Stomach (tissue), 9 donors: ENCODE results near the gene ITK. TPM values are rescaled to one million over a fixed set of nuclear protein-coding genes. Genes with fewer than 3 reads are reported as not detected.

Experiments
- DNase-seq, 2 donors: peaks; one replicate each; pipeline versions ENCODE4 v3.0.0 to v3.0.0-alpha.2; 2013 to 2019
- H3K27ac ChIP-seq, 5 donors: fragments of 200-600 bp in 4 of 5; sonication (generic) in 4 of 5; one replicate each; pipeline ENCODE4 v1.5.1; 2013 to 2019; ENCODE audit warnings: mild to moderate bottlenecking in 1 of 5, moderate library complexity in 1 of 5
- H3K27me3 ChIP-seq, 3 donors: fragments of 200-600 bp; sonication (generic); one replicate each; pipeline ENCODE4 v1.5.1; 2017 to 2019; ENCODE audit warnings: mixed run types in 1 of 3
- H3K36me3 ChIP-seq, 4 donors: fragments of 200-600 bp; sonication (generic); 1 replicate in 3 of 4; 2 replicates in 1 of 4; pipeline ENCODE4 v1.5.1; 2016 to 2019
- H3K4me1 ChIP-seq, 4 donors: fragments of 200-600 bp; sonication (generic); one replicate each; pipeline ENCODE4 v1.5.1; 2016 to 2019
- H3K4me3 ChIP-seq, 4 donors: fragments of 200-600 bp; sonication (generic) in 3 of 4; one replicate each; pipeline ENCODE4 v1.5.1; 2016 to 2019; ENCODE audit warnings: mild to moderate bottlenecking in 1 of 4
- H3K9me3 ChIP-seq, 4 donors: fragments of 200-600 bp; sonication (generic); one replicate each; pipeline ENCODE4 v1.5.1; 2016 to 2019
- EP300 ChIP-seq: sonication (generic); formaldehyde crosslinking; IDR thresholded peaks from one replicate; pipeline ENCODE4 v1.6.1; 2017; ENCODE audit warnings: antibody characterized with exemption
- POLR2A ChIP-seq, 4 donors: fragments of 450-650 bp; IDR thresholded peaks; one replicate each; pipeline ENCODE4 v1.6.1; 2016; ENCODE audit warnings: antibody characterized with exemption in 4 of 4, control low read depth in 2 of 4, mild to moderate bottlenecking in 1 of 4, moderate library complexity in 1 of 4
- POLR2AphosphoS5 ChIP-seq, 3 donors: sonication (generic); formaldehyde crosslinking; IDR thresholded peaks; one replicate each; pipeline ENCODE4 v1.6.1; 2016; ENCODE audit warnings: antibody characterized with exemption in 3 of 3
- WGBS, 5 donors: extraction: QIAGEN DNeasy Blood & Tissue Kit in 3 of 5; methylation state at CpG; one replicate each; pipeline versions ENCODE4 v1.1.5 to v1.1.7; 2013 to 2018; 5-methylcytosine and 5-hydroxymethylcytosine counted together
- intact Hi-C: fragments of 100-400 bp; cut with DNase I; formaldehyde crosslinking; loops from one replicate; pipeline ENCODE4 v1.15.1; 2023; ENCODE audit warnings: low total_unique reads
- polyA plus RNA-seq, 3 donors: library from polyadenylated mRNA; stranded (reverse); fragments of 200-250 nt; gene quantifications; one replicate each; pipeline ENCODE4 v1.2.3, GENCODE V29; 2013
- total RNA-seq, 5 donors: library from RNA; depleted of rRNA; stranded (reverse); fragments of >200 nt; gene quantifications; one replicate each; pipeline versions ENCODE4 v1.1.0 to v1.2.3, GENCODE V29; 2014 to 2016
- TF ChIP-seq, protein P1 (sequence below), 7 experiments: fragments of 450-650 bp in 4 of 7; fragments of 200-600 bp in 3 of 7; sonication (generic) in 3 of 7; IDR thresholded peaks; one replicate each; pipeline ENCODE4 v1.5.1; 2016 to 2019; ENCODE audit warnings: antibody characterized with exemption in 7 of 7, control low read depth in 2 of 7, mild to moderate bottlenecking in 1 of 7
- donor health status: healthy with polysubstance abuse.
- donor health status: Bipolar disorder and iron deficiency.
- donor health status: healthy.

Gene ITK
- total and polyA plus RNA-seq, 8 donors, result 0.58 to 9.9 (median 2.3) TPM; not detected in 1

GRCh38 chr5:157155297-157155696 is 25.3 kb upstream of the ITK start:
- Histone ChIP-seq H3K27me3 (no peaks in the 10 kb centered on the region), H3K27ac (no peak overlapping the region), H3K9me3 (no peaks in the 10 kb centered on the region), H3K36me3 (no peaks in the 10 kb centered on the region), H3K4me1 (no peaks in the 10 kb centered on the region), H3K4me3 (no peak overlapping the region)
- WGBS, 5 donors, result 59 to 87% (median 84%) methylated on average over 3 of the region's 3 CpGs
- intact Hi-C loops, result no loop called here
- TF ChIP-seq POLR2AphosphoS5 (IDR thresholded peaks at IDR 0.05) (no peak), EP300 (no peak), POLR2A (IDR thresholded peaks at IDR 0.05) (no peak)
- TF ChIP-seq, protein P1, sequence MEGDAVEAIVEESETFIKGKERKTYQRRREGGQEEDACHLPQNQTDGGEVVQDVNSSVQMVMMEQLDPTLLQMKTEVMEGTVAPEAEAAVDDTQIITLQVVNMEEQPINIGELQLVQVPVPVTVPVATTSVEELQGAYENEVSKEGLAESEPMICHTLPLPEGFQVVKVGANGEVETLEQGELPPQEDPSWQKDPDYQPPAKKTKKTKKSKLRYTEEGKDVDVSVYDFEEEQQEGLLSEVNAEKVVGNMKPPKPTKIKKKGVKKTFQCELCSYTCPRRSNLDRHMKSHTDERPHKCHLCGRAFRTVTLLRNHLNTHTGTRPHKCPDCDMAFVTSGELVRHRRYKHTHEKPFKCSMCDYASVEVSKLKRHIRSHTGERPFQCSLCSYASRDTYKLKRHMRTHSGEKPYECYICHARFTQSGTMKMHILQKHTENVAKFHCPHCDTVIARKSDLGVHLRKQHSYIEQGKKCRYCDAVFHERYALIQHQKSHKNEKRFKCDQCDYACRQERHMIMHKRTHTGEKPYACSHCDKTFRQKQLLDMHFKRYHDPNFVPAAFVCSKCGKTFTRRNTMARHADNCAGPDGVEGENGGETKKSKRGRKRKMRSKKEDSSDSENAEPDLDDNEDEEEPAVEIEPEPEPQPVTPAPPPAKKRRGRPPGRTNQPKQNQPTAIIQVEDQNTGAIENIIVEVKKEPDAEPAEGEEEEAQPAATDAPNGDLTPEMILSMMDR (IDR thresholded peaks at IDR 0.05), result no peak
- no peak for DNase-seq

DNA sequence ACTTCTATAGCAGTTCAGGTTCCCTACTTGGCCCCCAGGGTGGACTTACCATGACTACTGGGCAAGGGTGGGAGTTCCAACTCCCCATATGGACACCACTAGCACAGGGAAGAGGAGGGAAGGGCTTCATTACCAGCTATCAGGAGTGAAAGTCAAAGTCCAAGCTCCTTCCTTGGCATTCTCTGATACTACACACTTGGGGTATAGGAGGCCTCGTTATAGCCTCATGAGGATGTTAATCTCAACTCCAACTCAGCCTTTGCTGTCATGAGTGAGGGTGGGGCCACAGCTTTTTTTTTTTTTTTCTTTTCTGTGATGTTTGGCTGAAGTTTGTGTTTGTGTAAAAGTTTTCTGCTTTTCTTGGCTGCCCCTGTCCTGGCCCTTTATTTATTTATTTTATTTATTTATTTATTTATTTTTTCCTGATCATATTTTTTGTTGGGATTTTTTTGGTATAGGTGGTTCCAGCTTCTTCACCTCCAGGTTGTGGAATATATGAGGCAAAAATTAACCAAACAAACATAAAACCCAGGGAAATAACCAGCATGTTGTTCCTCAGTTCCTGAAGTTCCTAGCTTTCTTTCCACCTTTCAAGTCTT is 23.2 kb upstream of the ITK start:
- Histone ChIP-seq H3K9me3 (no peaks in the 10 kb centered on the region), H3K27ac (no peak overlapping the region), H3K4me3 (no peak overlapping the region), H3K36me3 (no peaks in the 10 kb centered on the region), H3K27me3 (no peaks in the 10 kb centered on the region), H3K4me1 (no peaks in the 10 kb centered on the region)
- TF ChIP-seq POLR2A (IDR thresholded peaks at IDR 0.05) (no peak), POLR2AphosphoS5 (IDR thresholded peaks at IDR 0.05) (no peak), EP300 (no peak)
- TF ChIP-seq, protein P1 (IDR thresholded peaks at IDR 0.05), result no peak
- DNase-seq, result no peak
- intact Hi-C loops, result no loop called here
- WGBS, 5 donors, result 45 to 80% (median 57%) methylated on average over 1 of the region's 1 CpG

GRCh38 chr5:157159209-157159751 is 21.4 kb upstream of the ITK start:
- WGBS, 5 donors, result 78 to 83% (median 80%) methylated on average over 6 of the region's 6 CpGs
- Histone ChIP-seq H3K4me1 (no peaks in the 10 kb centered on the region), H3K36me3 (no peaks in the 10 kb centered on the region), H3K27ac (no peak overlapping the region), H3K4me3 (no peak overlapping the region), H3K9me3 (no peaks in the 10 kb centered on the region), H3K27me3 (peaks cover 0 to 7% (median 0%) of the 10 kb centered on the region in 3 donors)
- intact Hi-C loops, result no loop called here
- DNase-seq, result no peak
- no peak for TF ChIP-seq POLR2AphosphoS5 (IDR thresholded peaks at IDR 0.05)
- no peak for TF ChIP-seq POLR2A (IDR thresholded peaks at IDR 0.05)
- TF ChIP-seq EP300, result no peak
- TF ChIP-seq, protein P1 (IDR thresholded peaks at IDR 0.05), result no peak

DNA sequence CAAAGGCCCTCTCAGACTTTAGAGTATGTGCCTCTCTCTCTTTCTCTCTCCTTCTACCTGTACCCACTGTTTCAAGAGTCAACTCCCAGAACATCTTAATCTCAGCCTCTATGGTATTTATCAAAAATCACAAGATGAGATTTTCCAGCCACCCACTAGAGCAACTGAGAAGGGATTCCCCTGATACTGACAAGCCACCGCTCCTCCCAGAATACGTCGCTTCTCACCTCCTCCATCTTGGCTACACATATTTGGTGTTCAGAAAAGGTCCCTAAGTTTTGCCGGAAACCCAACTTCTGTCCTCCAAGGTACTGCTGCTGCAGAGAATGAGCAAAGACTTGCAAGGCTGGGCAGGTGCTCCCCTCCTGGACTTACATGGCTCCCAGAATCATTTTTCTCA is 20.6 kb upstream of the ITK start:
- intact Hi-C loops, result no loop called here
- Histone ChIP-seq H3K4me1 (no peaks in the 10 kb centered on the region), H3K9me3 (no peaks in the 10 kb centered on the region), H3K36me3 (no peaks in the 10 kb centered on the region), H3K27me3 (peaks cover 0 to 7% (median 0%) of the 10 kb centered on the region in 3 donors), H3K27ac (no peak overlapping the region), H3K4me3 (no peak overlapping the region)
- WGBS, 5 donors, result 82 to 88% (median 88%) methylated on average over 4 of the region's 4 CpGs
- TF ChIP-seq POLR2AphosphoS5 (IDR thresholded peaks at IDR 0.05) (no peak), POLR2A (IDR thresholded peaks at IDR 0.05) (no peak), EP300 (no peak)
- TF ChIP-seq, protein P1 (IDR thresholded peaks at IDR 0.05), result no peak
- DNase-seq, result no peak
